Measurements from ENCODE around the gene MAPT. TPM values are rescaled to one million over a fixed set of nuclear protein-coding genes. Genes with fewer than 3 reads are reported as not detected.
A peak's percentile ranks its signal among the peaks of the same experiment; 100 is the strongest.

The MAPT gene
- total RNA-seq, 1 donor from 2014 or later, result 2.4 TPM

DNA sequence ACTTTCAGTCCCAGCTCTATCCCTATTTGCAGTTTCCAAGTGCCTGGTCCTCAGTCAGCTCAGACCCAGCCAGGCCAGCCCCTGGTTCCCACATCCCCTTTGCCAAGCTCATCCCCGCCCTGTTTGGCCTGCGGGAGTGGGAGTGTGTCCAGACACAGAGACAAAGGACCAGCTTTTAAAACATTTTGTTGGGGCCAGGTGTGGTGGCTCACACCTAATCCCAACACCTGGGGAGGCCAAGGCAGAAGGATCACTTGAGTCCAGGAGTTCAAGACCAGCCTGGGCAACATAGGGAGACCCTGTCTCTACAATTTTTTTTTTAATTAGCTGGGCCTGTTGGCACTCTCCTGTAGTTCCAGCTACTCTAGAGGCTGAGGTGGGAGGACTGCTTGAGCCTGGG is 106.4 kb downstream of the MAPT start:
- Mint-ChIP-seq H3K9me3 (no peaks in the 10 kb centered on the region), H3K4me3 (no peak overlapping the region), H3K27ac (no peak overlapping the region), H3K27me3 (ENCODE audit: insufficient read depth, low read depth) (peaks cover 13% of the 10 kb centered on the region), H3K36me3 (no peaks in the 10 kb centered on the region), H3K4me1 (no peaks in the 10 kb centered on the region)
- Histone ChIP-seq H3K4me1 (no peaks in the 10 kb centered on the region), H3K4me3 (no peak overlapping the region), H3K27ac (no peak overlapping the region), H3K4me2 (no peak overlapping the region), H2AFZ (replicated peaks) (no peak overlapping the region), H4K20me1 (ENCODE audit: low read depth) (no peaks in the 10 kb centered on the region), H3K9me3 (ENCODE audit: low read depth) (no peaks in the 10 kb centered on the region), H3K9ac (no peak overlapping the region), H3F3A (ENCODE audit: low read depth) (no peaks in the 10 kb centered on the region), H3K79me2 (ENCODE audit: low read depth) (no peaks in the 10 kb centered on the region), H3K36me3 (no peaks in the 10 kb centered on the region), H3K27me3 (no peaks in the 10 kb centered on the region)
- TF ChIP-seq EZH2phosphoT487 (IDR thresholded peaks at IDR 0.05) (no peak), EZH2 (IDR thresholded peaks at IDR 0.05) (no peak)
- TF ChIP-seq, protein P1, sequence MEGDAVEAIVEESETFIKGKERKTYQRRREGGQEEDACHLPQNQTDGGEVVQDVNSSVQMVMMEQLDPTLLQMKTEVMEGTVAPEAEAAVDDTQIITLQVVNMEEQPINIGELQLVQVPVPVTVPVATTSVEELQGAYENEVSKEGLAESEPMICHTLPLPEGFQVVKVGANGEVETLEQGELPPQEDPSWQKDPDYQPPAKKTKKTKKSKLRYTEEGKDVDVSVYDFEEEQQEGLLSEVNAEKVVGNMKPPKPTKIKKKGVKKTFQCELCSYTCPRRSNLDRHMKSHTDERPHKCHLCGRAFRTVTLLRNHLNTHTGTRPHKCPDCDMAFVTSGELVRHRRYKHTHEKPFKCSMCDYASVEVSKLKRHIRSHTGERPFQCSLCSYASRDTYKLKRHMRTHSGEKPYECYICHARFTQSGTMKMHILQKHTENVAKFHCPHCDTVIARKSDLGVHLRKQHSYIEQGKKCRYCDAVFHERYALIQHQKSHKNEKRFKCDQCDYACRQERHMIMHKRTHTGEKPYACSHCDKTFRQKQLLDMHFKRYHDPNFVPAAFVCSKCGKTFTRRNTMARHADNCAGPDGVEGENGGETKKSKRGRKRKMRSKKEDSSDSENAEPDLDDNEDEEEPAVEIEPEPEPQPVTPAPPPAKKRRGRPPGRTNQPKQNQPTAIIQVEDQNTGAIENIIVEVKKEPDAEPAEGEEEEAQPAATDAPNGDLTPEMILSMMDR (IDR thresholded peaks at IDR 0.05), result no peak
- DNase-seq (ENCODE audit: low spot score), result no peak

DNA sequence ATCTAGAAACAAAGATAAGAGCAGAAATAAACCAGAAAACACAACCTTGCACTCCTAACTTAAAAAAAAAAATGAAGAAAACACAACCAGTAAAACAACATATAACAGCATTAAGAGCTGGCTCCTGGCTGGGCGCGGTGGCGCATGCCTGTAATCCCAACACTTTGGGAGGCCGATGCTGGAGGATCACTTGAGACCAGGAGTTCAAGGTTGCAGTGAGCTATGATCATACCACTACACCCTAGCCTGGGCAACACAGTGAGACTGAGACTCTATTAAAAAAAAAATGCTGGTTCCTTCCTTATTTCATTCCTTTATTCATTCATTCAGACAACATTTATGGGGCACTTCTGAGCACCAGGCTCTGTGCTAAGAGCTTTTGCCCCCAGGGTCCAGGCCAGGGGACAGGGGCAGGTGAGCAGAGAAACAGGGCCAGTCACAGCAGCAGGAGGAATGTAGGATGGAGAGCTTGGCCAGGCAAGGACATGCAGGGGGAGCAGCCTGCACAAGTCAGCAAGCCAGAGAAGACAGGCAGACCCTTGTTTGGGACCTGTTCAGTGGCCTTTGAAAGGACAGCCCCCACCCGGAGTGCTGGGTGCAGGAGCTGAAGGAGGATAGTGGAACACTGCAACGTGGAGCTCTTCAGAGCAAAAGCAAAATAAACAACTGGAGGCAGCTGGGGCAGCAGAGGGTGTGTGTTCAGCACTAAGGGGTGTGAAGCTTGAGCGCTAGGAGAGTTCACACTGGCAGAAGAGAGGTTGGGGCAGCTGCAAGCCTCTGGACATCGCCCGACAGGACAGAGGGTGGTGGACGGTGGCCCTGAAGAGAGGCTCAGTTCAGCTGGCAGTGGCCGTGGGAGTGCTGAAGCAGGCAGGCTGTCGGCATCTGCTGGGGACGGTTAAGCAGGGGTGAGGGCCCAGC is 107.3 kb downstream of the MAPT start:
- TF ChIP-seq EZH2phosphoT487 (IDR thresholded peaks at IDR 0.05), result no peak
- TF ChIP-seq, protein P1 (IDR thresholded peaks at IDR 0.05), result no peak
- no peak overlapping the region for H3K9ac ChIP-seq
- H3K27me3 ChIP-seq, result no peaks in the 10 kb centered on the region
- H3K4me3 Mint-ChIP-seq, result peak overlapping the region; percentile 43
- H3K4me2 ChIP-seq, result no peak overlapping the region
- H3K27me3 Mint-ChIP-seq (ENCODE audit: insufficient read depth, low read depth), result peaks cover 13% of the 10 kb centered on the region
- no peaks in the 10 kb centered on the region for H3K4me1 ChIP-seq
- H3K9me3 Mint-ChIP-seq, result no peaks in the 10 kb centered on the region
- H3K4me1 Mint-ChIP-seq, result no peaks in the 10 kb centered on the region
- no peak overlapping the region for H3K4me3 ChIP-seq
- H3F3A ChIP-seq (ENCODE audit: low read depth), result no peaks in the 10 kb centered on the region
- no peak overlapping the region for H3K27ac ChIP-seq
- no peak overlapping the region for H3K27ac Mint-ChIP-seq
- DNase-seq (ENCODE audit: low spot score), result no peak
- no peaks in the 10 kb centered on the region for H3K9me3 ChIP-seq (ENCODE audit: low read depth)
- H3K36me3 ChIP-seq, result no peaks in the 10 kb centered on the region
- no peak overlapping the region for H2AFZ ChIP-seq (replicated peaks)
- no peaks in the 10 kb centered on the region for H3K79me2 ChIP-seq (ENCODE audit: low read depth)
- no peaks in the 10 kb centered on the region for H4K20me1 ChIP-seq (ENCODE audit: low read depth)
- no peaks in the 10 kb centered on the region for H3K36me3 Mint-ChIP-seq

DNA sequence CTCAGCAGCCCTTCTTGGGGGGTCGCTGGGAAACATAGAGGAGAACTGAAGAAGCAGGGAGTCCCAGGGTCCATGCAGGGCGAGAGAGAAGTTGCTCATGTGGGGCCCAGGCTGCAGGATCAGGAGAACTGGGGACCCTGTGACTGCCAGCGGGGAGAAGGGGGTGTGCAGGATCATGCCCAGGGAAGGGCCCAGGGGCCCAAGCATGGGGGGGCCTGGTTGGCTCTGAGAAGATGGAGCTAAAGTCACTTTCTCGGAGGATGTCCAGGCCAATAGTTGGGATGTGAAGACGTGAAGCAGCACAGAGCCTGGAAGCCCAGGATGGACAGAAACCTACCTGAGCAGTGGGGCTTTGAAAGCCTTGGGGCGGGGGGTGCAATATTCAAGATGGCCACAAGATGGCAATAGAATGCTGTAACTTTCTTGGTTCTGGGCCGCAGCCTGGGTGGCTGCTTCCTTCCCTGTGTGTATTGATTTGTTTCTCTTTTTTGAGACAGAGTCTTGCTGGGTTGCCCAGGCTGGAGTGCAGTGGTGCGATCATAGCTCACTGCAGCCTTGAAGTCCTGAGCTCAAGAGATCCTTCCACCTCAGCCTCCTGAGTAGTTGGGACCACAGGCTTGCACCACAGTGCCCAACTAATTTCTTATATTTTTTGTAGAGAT is 108.1 kb downstream of the MAPT start:
- Histone ChIP-seq H3K4me3 (no peak overlapping the region), H3K9ac (no peak overlapping the region), H2AFZ (replicated peaks) (no peak overlapping the region), H3K27ac (no peak overlapping the region), H3K4me1 (no peaks in the 10 kb centered on the region), H3F3A (ENCODE audit: low read depth) (no peaks in the 10 kb centered on the region), H3K27me3 (no peaks in the 10 kb centered on the region), H3K9me3 (ENCODE audit: low read depth) (no peaks in the 10 kb centered on the region), H3K4me2 (no peak overlapping the region), H3K36me3 (no peaks in the 10 kb centered on the region), H4K20me1 (ENCODE audit: low read depth) (no peaks in the 10 kb centered on the region), H3K79me2 (ENCODE audit: low read depth) (no peaks in the 10 kb centered on the region)
- no peaks in the 10 kb centered on the region for H3K36me3 Mint-ChIP-seq
- peak overlapping the region; percentile 43 for H3K4me3 Mint-ChIP-seq
- H3K27ac Mint-ChIP-seq, result no peak overlapping the region
- peak; percentile 74 for DNase-seq (ENCODE audit: low spot score)
- TF ChIP-seq, protein P1 (IDR thresholded peaks at IDR 0.05), result peak; percentile 89
- TF ChIP-seq EZH2 (IDR thresholded peaks at IDR 0.05), result no peak
- no peaks in the 10 kb centered on the region for H3K9me3 Mint-ChIP-seq
- H3K27me3 Mint-ChIP-seq (ENCODE audit: insufficient read depth, low read depth), result peaks cover 13% of the 10 kb centered on the region
- no peaks in the 10 kb centered on the region for H3K4me1 Mint-ChIP-seq
